DND-41 (cell line): Measurements from ENCODE around the gene AGAP9.

Source experiments
- ATAC-seq: fragments of 200-7000 bp; cut with Tn5 transposase; 3 replicates; pipeline ENCODE4 v1.9.1; 2021; ENCODE audit warnings: low read depth; ENCODE audit not compliant: insufficient read depth
- DNase-seq: peaks from one replicate; pipeline ENCODE4 v3.0.0-alpha.2; 2020
- H2AFZ ChIP-seq: 2 replicates; pipeline ENCODE4 v1.6.0; 2012; ENCODE audit warnings: low read depth, low read length
- H3K27ac ChIP-seq: 2 replicates; pipeline ENCODE4 v1.5.1; 2012; ENCODE audit warnings: low read length, inconsistent platforms
- H3K27me3 ChIP-seq: fragments of 200-600 bp; sonication (generic); 2 replicates; pipeline ENCODE4 v1.6.0; 2012; ENCODE audit warnings: low read length, mild to moderate bottlenecking, inconsistent platforms; ENCODE audit not compliant: insufficient read depth, poor library complexity
- H3K36me3 ChIP-seq: 2 replicates; pipeline ENCODE4 v1.5.1; 2012; ENCODE audit warnings: low read length, inconsistent platforms; ENCODE audit not compliant: insufficient read depth
- H3K4me1 ChIP-seq: 2 replicates; pipeline ENCODE4 v1.5.1; 2012; ENCODE audit warnings: mild to moderate bottlenecking, low read length; ENCODE audit not compliant: insufficient read depth
- H3K4me2 ChIP-seq: 2 replicates; pipeline ENCODE4 v1.6.0; 2012; ENCODE audit warnings: mild to moderate bottlenecking, moderate library complexity, low read length, inconsistent platforms; ENCODE audit not compliant: insufficient read depth
- H3K4me3 ChIP-seq, 2 experiments: fragments of 200-600 bp in 1 of 2; shearing (Covaris generic) in 1 of 2; 2 replicates each; pipeline ENCODE4 v1.5.1; 2012 to 2016; ENCODE audit warnings: inconsistent platforms in 2 of 2, low read length in 2 of 2, mild to moderate bottlenecking in 2 of 2, low read depth in 1 of 2, moderate library complexity in 1 of 2
- H3K79me2 ChIP-seq: 2 replicates; pipeline ENCODE4 v1.6.0; 2012; ENCODE audit warnings: low read length, inconsistent platforms; ENCODE audit not compliant: insufficient read depth
- H3K9ac ChIP-seq: 2 replicates; pipeline ENCODE4 v1.6.0; 2012; ENCODE audit warnings: low read depth, mild to moderate bottlenecking, inconsistent platforms, low read length, moderate library complexity
- H3K9me3 ChIP-seq: 2 replicates; pipeline ENCODE4 v1.5.1; 2012; ENCODE audit warnings: low read length, moderate library complexity, mild to moderate bottlenecking, inconsistent platforms; ENCODE audit not compliant: insufficient read depth, severe bottlenecking
- H4K20me1 ChIP-seq: 2 replicates; pipeline ENCODE4 v1.6.0; 2012; ENCODE audit warnings: low read length; ENCODE audit not compliant: insufficient read depth
- EZH2 ChIP-seq: IDR thresholded peaks from 3 replicates; pipeline ENCODE4 v1.6.1; 2012; ENCODE audit warnings: borderline replicate concordance, low read depth, mild to moderate bottlenecking, moderate library complexity, low read length, inconsistent platforms; ENCODE audit not compliant: severe bottlenecking
- TF ChIP-seq, protein P1 (sequence below): IDR thresholded peaks from 2 replicates; pipeline ENCODE4 v1.5.1; 2012; ENCODE audit warnings: borderline replicate concordance, low read length, moderate library complexity, mild to moderate bottlenecking; ENCODE audit not compliant: poor library complexity, severe bottlenecking; ENCODE audit errors: extremely low read depth

The AGAP9 gene

DNA sequence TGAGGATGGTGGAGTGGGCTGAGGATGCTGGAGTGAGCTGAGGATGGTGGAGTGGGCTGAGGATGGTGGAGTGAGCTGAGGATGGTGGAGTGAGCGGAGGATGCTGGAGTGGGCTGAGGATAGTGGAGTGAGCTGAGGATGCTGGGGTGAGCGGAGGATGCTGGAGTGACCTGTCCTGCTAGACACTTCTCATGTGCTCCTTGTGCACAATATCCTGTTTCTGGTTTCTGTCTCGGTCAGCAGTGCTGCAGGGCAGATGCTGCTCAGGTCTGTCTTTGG, 68.7 kb downstream of the AGAP9 start:
- ATAC-seq = no peak
- H4K20me1 ChIP-seq = no peaks in the 10 kb centered on the region
- no peak overlapping the region for H3K4me3 ChIP-seq
- no peaks in the 10 kb centered on the region for H3K4me1 ChIP-seq
- H2AFZ ChIP-seq = no peak overlapping the region
- H3K9ac ChIP-seq = no peak overlapping the region
- TF ChIP-seq, protein P1, sequence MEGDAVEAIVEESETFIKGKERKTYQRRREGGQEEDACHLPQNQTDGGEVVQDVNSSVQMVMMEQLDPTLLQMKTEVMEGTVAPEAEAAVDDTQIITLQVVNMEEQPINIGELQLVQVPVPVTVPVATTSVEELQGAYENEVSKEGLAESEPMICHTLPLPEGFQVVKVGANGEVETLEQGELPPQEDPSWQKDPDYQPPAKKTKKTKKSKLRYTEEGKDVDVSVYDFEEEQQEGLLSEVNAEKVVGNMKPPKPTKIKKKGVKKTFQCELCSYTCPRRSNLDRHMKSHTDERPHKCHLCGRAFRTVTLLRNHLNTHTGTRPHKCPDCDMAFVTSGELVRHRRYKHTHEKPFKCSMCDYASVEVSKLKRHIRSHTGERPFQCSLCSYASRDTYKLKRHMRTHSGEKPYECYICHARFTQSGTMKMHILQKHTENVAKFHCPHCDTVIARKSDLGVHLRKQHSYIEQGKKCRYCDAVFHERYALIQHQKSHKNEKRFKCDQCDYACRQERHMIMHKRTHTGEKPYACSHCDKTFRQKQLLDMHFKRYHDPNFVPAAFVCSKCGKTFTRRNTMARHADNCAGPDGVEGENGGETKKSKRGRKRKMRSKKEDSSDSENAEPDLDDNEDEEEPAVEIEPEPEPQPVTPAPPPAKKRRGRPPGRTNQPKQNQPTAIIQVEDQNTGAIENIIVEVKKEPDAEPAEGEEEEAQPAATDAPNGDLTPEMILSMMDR = no peak
- TF ChIP-seq EZH2 = no peak
- H3K4me2 ChIP-seq = no peak overlapping the region
- H3K36me3 ChIP-seq = no peaks in the 10 kb centered on the region
- no peak overlapping the region for H3K27ac ChIP-seq
- H3K9me3 ChIP-seq = no peaks in the 10 kb centered on the region
- peaks cover 10% of the 10 kb centered on the region for H3K27me3 ChIP-seq
- H3K79me2 ChIP-seq = no peaks in the 10 kb centered on the region
- no peak for DNase-seq

DNA sequence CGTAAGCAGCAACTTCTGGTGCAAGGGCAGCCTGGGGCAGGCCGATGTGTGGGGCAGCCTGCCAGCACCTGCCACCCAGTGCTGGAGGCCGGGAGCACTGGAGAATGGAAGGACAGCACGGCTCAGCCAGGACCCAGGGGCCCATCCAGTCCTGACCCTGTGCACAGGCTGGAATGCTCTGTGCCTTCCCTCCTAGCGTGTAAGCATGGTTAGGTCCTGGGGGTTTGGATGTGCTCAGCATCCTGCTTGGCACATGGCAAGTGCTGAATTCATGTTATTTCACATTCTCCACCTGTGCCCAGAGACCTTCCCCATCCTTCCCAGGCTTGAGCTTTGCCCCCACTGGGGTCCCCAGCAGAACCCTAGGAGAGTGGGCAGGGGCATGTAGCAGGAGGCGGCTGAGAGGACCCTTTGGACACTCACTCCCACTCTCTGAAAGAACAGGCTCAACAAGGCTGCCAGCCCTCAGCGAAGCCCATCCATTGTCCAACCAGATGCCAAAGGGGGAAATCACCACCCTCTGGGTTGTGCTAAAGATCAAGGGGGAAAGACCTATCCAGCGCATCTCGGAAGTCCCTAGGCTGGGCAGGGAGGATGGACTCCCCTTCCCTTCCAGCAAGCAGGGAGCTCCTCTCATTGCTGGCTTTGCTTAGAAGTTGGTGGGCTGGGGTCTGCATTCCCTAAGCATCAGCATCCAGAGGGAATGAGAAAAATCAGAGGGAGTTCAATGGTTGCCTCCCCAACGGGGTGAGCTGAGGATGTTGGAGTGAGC, 69.2 kb downstream of the AGAP9 start:
- no peak overlapping the region for H3K4me2 ChIP-seq
- no peak overlapping the region for H2AFZ ChIP-seq
- DNase-seq (no peak), ATAC-seq (no peak)
- TF ChIP-seq, protein P1 = no peak
- TF ChIP-seq EZH2 = no peak
- no peaks in the 10 kb centered on the region for H3K4me1 ChIP-seq
- H3K27me3 ChIP-seq = peaks cover 10% of the 10 kb centered on the region
- H3K9ac ChIP-seq = no peak overlapping the region
- no peak overlapping the region for H3K4me3 ChIP-seq
- H3K27ac ChIP-seq = no peak overlapping the region
- H3K36me3 ChIP-seq = no peaks in the 10 kb centered on the region
- no peaks in the 10 kb centered on the region for H3K9me3 ChIP-seq
- H3K79me2 ChIP-seq = no peaks in the 10 kb centered on the region
- H4K20me1 ChIP-seq = no peaks in the 10 kb centered on the region

DNA sequence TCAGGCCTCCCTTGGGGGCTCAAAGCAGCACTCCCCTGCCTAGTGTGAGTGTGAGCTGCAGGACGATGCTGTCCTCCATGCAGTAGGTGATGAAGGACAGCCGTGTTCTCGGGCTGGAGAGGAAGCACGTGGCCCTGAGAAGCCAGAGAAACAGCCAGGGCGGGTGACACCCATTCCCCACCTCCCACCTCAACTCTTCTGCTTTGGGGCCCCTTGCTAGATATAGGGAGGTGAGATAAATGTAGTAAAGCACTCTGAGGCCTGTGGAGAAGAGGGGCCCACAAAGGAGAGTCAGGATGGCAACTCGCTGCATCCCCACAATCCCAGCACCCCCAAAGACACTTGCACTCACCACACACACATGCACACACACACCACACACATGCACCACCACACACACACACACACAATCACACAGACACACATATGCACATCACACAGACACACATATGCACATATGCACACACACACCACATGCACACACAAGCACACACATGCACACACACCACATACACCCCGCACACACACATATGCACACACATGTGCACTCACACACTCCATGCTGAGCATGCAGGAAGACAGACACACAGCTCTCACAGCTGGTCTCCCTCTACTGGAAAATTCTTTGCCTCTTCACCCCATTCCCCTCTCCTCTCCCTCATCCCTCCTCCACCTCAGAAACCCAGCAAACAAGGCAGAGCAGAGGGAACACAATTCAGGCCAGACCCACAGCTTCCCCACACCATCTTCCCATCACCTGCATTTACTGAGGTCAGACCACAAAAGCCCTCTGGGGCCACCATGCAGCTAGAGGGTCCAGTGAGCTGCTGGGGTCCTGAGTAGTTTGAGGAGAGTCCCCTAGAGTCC, 70.1 kb downstream of the AGAP9 start:
- Histone ChIP-seq H3K9ac (no peak overlapping the region), H3K4me1 (no peaks in the 10 kb centered on the region)

More for the DNA sequence above, 70.1 kb downstream of the AGAP9 start:
- no peak overlapping the region for H3K4me2 ChIP-seq
- H3K79me2 ChIP-seq = no peaks in the 10 kb centered on the region
- H4K20me1 ChIP-seq = no peaks in the 10 kb centered on the region
- no peak for DNase-seq
- H2AFZ ChIP-seq = no peak overlapping the region
- TF ChIP-seq, protein P1 = no peak
- no peak for TF ChIP-seq EZH2
- no peak overlapping the region for H3K4me3 ChIP-seq
- H3K27me3 ChIP-seq = peaks cover 10% of the 10 kb centered on the region
- no peaks in the 10 kb centered on the region for H3K9me3 ChIP-seq
- ATAC-seq = no peak
- no peak overlapping the region for H3K27ac ChIP-seq
- no peaks in the 10 kb centered on the region for H3K36me3 ChIP-seq
